ENCODE data around the gene CARF.

CARF gene

GRCh38 chr2:203025592-203025991, 113.5 kb downstream of the CARF start:
- DNase-seq, result no peak

- DNase-seq, result no peak
Observed at GRCh38 chr2:203030545-203030944, 118.5 kb downstream of the CARF start.

GRCh38 chr2:203030991-203031390, 118.9 kb downstream of the CARF start:
- no peak for DNase-seq

- no peak for DNase-seq
Observed at GRCh38 chr2:203033395-203033794, 121.3 kb downstream of the CARF start.

GRCh38 chr2:203035879-203036470, 123.9 kb downstream of the CARF start:
- no peak for DNase-seq

Data from NCI-H1092 treated with DMSO at 0.1 percent for 48 hours (cell line).